ENCODE results near the gene BAIAP2L2.

DNA sequence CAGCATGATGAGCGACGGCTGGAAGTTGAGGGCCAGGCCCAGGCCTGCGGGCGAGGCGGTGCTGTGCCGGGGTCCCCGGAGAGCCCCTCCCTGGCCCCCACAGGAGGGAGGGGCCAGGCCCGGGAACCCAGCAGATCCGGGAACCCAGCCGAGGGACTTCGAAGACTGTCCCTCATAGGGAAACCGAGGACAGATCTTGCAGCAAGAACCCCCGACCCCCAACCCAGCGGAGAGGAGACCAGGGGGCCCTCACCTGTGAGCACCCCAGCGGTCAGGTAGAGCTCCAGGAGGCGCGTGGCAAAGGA lies 28.9 kb downstream of the BAIAP2L2 start:
- TF ChIP-seq, protein P1, sequence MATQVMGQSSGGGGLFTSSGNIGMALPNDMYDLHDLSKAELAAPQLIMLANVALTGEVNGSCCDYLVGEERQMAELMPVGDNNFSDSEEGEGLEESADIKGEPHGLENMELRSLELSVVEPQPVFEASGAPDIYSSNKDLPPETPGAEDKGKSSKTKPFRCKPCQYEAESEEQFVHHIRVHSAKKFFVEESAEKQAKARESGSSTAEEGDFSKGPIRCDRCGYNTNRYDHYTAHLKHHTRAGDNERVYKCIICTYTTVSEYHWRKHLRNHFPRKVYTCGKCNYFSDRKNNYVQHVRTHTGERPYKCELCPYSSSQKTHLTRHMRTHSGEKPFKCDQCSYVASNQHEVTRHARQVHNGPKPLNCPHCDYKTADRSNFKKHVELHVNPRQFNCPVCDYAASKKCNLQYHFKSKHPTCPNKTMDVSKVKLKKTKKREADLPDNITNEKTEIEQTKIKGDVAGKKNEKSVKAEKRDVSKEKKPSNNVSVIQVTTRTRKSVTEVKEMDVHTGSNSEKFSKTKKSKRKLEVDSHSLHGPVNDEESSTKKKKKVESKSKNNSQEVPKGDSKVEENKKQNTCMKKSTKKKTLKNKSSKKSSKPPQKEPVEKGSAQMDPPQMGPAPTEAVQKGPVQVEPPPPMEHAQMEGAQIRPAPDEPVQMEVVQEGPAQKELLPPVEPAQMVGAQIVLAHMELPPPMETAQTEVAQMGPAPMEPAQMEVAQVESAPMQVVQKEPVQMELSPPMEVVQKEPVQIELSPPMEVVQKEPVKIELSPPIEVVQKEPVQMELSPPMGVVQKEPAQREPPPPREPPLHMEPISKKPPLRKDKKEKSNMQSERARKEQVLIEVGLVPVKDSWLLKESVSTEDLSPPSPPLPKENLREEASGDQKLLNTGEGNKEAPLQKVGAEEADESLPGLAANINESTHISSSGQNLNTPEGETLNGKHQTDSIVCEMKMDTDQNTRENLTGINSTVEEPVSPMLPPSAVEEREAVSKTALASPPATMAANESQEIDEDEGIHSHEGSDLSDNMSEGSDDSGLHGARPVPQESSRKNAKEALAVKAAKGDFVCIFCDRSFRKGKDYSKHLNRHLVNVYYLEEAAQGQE (IDR thresholded peaks at IDR 0.05; ENCODE audit: low read depth) = no peak
- TF ChIP-seq FOXM1 (IDR thresholded peaks at IDR 0.05; ENCODE audit: borderline replicate concordance, low read depth) = no peak
- no peak for TF ChIP-seq TCF12 (IDR thresholded peaks at IDR 0.05; ENCODE audit: low read depth)
- TF ChIP-seq RAD21 (IDR thresholded peaks at IDR 0.05; ENCODE audit: low read depth) = no peak
- no peak for TF ChIP-seq CREB1 (IDR thresholded peaks at IDR 0.05; ENCODE audit: low read depth)
- TF ChIP-seq TEAD4 (IDR thresholded peaks at IDR 0.05) = no peak
- TF ChIP-seq EP300 (IDR thresholded peaks at IDR 0.05; ENCODE audit: borderline replicate concordance) = no peak
- no peak for TF ChIP-seq EGR1 (IDR thresholded peaks at IDR 0.05)
- TF ChIP-seq NFIC (IDR thresholded peaks at IDR 0.05) = no peak
- TF ChIP-seq, protein P2, sequence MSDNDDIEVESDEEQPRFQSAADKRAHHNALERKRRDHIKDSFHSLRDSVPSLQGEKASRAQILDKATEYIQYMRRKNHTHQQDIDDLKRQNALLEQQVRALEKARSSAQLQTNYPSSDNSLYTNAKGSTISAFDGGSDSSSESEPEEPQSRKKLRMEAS (IDR thresholded peaks at IDR 0.05) = no peak
- TF ChIP-seq CEBPB (IDR thresholded peaks at IDR 0.05) = no peak
- no peak for TF ChIP-seq YY1 (IDR thresholded peaks at IDR 0.05; ENCODE audit: low read depth)

All from Ishikawa (cell line).